Spleen (tissue), 11 donors: Measurements from ENCODE around the gene CDRT15. TPM values are rescaled to one million over a fixed set of nuclear protein-coding genes. Genes with fewer than 3 reads are reported as not detected.

Experiments
- DNase-seq: peaks from one replicate; pipeline ENCODE4 v3.0.0-alpha.2; 2020
- H3K27ac ChIP-seq, 8 donors: fragments of 200-600 bp; sonication (generic) in 7 of 8; 1 replicate in 4 of 8; 2 replicates in 4 of 8; pipeline versions ENCODE4 v1.5.0 to v1.8.0; 2016 to 2021; ENCODE audit warnings: inconsistent platforms in 4 of 8, mild to moderate bottlenecking in 4 of 8, moderate library complexity in 1 of 8
- H3K27me3 ChIP-seq, 7 donors: fragments of 200-600 bp; sonication (generic) in 6 of 7; replicated peaks in 1 of 7; 1 replicate in 4 of 7; 2 replicates in 3 of 7; pipeline versions ENCODE4 v1.5.0 to v1.8.0; 2016 to 2021; ENCODE audit warnings: inconsistent platforms in 3 of 7, mild to moderate bottlenecking in 1 of 7
- H3K36me3 ChIP-seq, 6 donors: fragments of 200-600 bp; sonication (generic) in 5 of 6; 1 replicate in 4 of 6; 2 replicates in 2 of 6; pipeline versions ENCODE4 v1.5.0 to v1.8.0; 2016 to 2021; ENCODE audit warnings: inconsistent platforms in 2 of 6
- H3K4me1 ChIP-seq, 6 donors: fragments of 200-600 bp; sonication (generic) in 5 of 6; 1 replicate in 3 of 6; 2 replicates in 3 of 6; pipeline versions ENCODE4 v1.5.0 to v1.8.0; 2016 to 2021; ENCODE audit warnings: inconsistent platforms in 3 of 6
- H3K4me3 ChIP-seq, 8 donors: fragments of 200-600 bp; sonication (generic) in 7 of 8; 1 replicate in 4 of 8; 2 replicates in 4 of 8; pipeline versions ENCODE4 v1.5.0 to v1.8.0; 2016 to 2021; ENCODE audit warnings: inconsistent platforms in 4 of 8, mild to moderate bottlenecking in 4 of 8, moderate library complexity in 2 of 8
- H3K9me3 ChIP-seq, 8 donors: fragments of 200-600 bp; sonication (generic) in 7 of 8; 1 replicate in 4 of 8; 2 replicates in 4 of 8; pipeline versions ENCODE4 v1.5.0 to v1.8.0; 2016 to 2021; ENCODE audit warnings: inconsistent platforms in 4 of 8
- POLR2A ChIP-seq, 3 donors: fragments of 450-650 bp; IDR thresholded peaks; one replicate each; pipeline ENCODE4 v1.5.1; 2017; ENCODE audit warnings: antibody characterized with exemption in 3 of 3, mild to moderate bottlenecking in 1 of 3
- POLR2AphosphoS5 ChIP-seq, 3 donors: sonication (generic); formaldehyde crosslinking; IDR thresholded peaks; one replicate each; pipeline ENCODE4 v1.5.1; 2017; ENCODE audit warnings: antibody characterized with exemption in 3 of 3
- WGBS, 5 donors: extraction: QIAGEN DNeasy Blood & Tissue Kit in 3 of 5; methylation state at CpG; one replicate each; pipeline versions ENCODE4 v1.1.5 to v1.1.7; 2013 to 2018; 5-methylcytosine and 5-hydroxymethylcytosine counted together
- intact Hi-C: fragments of 100-400 bp; cut with DNase I; formaldehyde crosslinking; loops from one replicate; pipeline ENCODE4 v1.15.0; 2023; ENCODE audit warnings: low total_unique reads
- polyA plus RNA-seq, 3 donors: library from polyadenylated mRNA; stranded (reverse); fragments of 200-250 nt; gene quantifications; one replicate each; pipeline ENCODE4 v1.2.1, GENCODE V29; 2013
- total RNA-seq, 7 donors: library from RNA; depleted of rRNA in 3 of 7; stranded (reverse); fragments of >200 nt in 3 of 7; fragmentation: NEBNext Ultra II Directional in 4 of 7; extraction: Animal tissue kit (Norgen Biotek cat#: 25700) in 4 of 7; gene quantifications; one replicate each; pipeline versions ENCODE4 v1.1.0 to v1.2.1, GENCODE V29; 2016 to 2021
- TF ChIP-seq, protein P1 (sequence below), 11 experiments: fragments of 200-600 bp in 7 of 11; fragments of 450-650 bp in 4 of 11; sonication (generic) in 4 of 11; IDR thresholded peaks in 8 of 11; conservative IDR thresholded peaks in 3 of 11; 1 replicate in 7 of 11; 2 replicates in 4 of 11; pipeline versions ENCODE4 v1.4.0 to v1.8.0; 2016 to 2021; ENCODE audit warnings: antibody characterized with exemption in 11 of 11, inconsistent platforms in 4 of 11, mild to moderate bottlenecking in 1 of 11
- donor health status: healthy with polysubstance abuse.
- donor health status: DM: no; HTN: no; CAD: no; lungs with moderate emphysema.
- donor health status: DM: no; HTN: no; CAD: no.
- donor health status: Bipolar disorder and iron deficiency.
- donor health status: healthy.
- donor health status: DM: no; HTN: no; CAD: no.
- donor health status: DM: yes; HTN: yes; CAD: no.

CDRT15 gene
- total and polyA plus RNA-seq, 10 donors: not detected

DNA sequence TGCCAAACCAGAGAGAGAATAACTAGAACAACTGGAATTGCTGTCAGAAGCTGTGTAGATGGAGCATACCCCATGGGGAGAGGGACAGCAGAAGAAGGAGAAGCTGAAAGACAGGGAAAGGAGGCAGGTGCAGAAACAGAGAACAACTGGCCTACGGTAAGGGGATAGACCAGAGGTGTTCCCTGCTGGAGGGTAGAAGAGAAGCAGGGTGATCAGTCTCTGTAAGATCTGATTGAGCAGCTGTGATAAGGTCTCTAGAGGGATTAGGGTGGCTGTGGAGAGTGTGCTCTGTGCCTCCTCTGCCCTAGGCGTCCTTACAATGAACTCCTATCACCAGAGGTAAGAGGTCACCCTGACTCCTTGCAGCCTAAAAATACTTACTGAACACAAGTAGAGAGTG lies 33.8 kb upstream of the CDRT15 start:
- Histone ChIP-seq H3K27ac (no peak overlapping the region), H3K36me3 (no peaks in the 10 kb centered on the region), H3K4me3 (no peak overlapping the region), H3K9me3 (peaks cover 0 to 13% (median 2%) of the 10 kb centered on the region in 8 donors), H3K4me1 (no peaks in the 10 kb centered on the region), H3K27me3 (no peaks in the 10 kb centered on the region)
- TF ChIP-seq, protein P1, sequence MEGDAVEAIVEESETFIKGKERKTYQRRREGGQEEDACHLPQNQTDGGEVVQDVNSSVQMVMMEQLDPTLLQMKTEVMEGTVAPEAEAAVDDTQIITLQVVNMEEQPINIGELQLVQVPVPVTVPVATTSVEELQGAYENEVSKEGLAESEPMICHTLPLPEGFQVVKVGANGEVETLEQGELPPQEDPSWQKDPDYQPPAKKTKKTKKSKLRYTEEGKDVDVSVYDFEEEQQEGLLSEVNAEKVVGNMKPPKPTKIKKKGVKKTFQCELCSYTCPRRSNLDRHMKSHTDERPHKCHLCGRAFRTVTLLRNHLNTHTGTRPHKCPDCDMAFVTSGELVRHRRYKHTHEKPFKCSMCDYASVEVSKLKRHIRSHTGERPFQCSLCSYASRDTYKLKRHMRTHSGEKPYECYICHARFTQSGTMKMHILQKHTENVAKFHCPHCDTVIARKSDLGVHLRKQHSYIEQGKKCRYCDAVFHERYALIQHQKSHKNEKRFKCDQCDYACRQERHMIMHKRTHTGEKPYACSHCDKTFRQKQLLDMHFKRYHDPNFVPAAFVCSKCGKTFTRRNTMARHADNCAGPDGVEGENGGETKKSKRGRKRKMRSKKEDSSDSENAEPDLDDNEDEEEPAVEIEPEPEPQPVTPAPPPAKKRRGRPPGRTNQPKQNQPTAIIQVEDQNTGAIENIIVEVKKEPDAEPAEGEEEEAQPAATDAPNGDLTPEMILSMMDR (IDR thresholded peaks at IDR 0.05 in 8 of 11, conservative IDR thresholded peaks at IDR 0.05 in 3 of 11): no peak
- no peak for TF ChIP-seq POLR2A (IDR thresholded peaks at IDR 0.05)
- TF ChIP-seq POLR2AphosphoS5 (IDR thresholded peaks at IDR 0.05): no peak
- no peak for DNase-seq
- intact Hi-C loops: no loop called here
- WGBS, 5 donors: 78 to 86% (median 85%) methylated on average over 2 of the region's 2 CpGs

DNA sequence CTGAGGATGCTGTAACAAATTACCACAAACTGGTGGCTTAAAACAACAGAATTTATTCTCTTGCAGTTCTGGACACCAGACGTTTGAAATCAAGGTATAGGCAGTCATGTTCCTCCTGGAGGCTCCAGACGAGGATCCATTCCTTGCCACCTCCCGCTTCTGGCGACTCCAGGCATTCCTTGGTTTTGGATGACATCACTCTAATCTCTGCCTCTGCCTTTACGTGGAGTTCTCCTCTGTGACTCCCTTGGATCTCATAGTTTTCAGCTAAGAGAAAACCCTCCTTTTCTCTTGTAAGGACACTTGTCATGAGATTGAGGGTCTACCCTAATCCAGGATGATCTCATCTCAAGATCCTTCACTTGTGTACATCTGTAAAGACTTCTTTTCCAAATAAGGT lies 32.8 kb upstream of the CDRT15 start:
- intact Hi-C loops: no loop called here
- DNase-seq: no peak
- WGBS, 5 donors: 64 to 92% (median 78%) methylated on average over 5 of the region's 5 CpGs

DNA sequence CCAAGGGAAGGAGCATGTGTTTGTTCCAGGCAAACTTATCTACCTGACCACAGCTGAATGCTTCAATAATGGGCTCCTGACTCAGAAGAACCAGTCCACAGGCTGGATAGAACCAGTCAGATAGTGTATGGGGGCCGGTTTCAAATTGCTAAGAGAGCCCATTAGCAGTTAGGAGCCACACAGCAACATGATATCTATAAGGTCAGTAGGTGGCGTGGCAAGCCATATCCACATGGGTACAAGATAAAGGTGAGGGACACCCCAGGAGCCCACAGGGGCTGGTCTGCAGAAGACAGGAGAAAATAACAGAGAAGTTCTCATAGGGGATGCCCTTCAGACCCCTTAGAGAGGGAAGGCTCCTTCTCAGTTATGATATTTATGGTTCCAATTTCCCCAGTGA lies 31.6 kb upstream of the CDRT15 start:
- Histone ChIP-seq H3K9me3 (no peaks in the 10 kb centered on the region), H3K36me3 (no peaks in the 10 kb centered on the region), H3K27ac (no peak overlapping the region), H3K27me3 (no peaks in the 10 kb centered on the region), H3K4me1 (no peaks in the 10 kb centered on the region), H3K4me3 (no peak overlapping the region)
- DNase-seq: no peak
- intact Hi-C loops: no loop called here
- WGBS, 5 donors: 71 to 89% (median 80%) methylated on average over 2 of the region's 2 CpGs
- TF ChIP-seq POLR2A (IDR thresholded peaks at IDR 0.05): no peak
- no peak for TF ChIP-seq POLR2AphosphoS5 (IDR thresholded peaks at IDR 0.05)
- TF ChIP-seq, protein P1 (IDR thresholded peaks at IDR 0.05 in 8 of 11, conservative IDR thresholded peaks at IDR 0.05 in 3 of 11): no peak

More for the DNA sequence above, 32.8 kb upstream of the CDRT15 start:
- Histone ChIP-seq H3K27me3 (no peaks in the 10 kb centered on the region), H3K27ac (no peak overlapping the region), H3K4me3 (no peak overlapping the region), H3K4me1 (no peaks in the 10 kb centered on the region), H3K36me3 (no peaks in the 10 kb centered on the region), H3K9me3 (peaks cover 0 to 6% (median 0%) of the 10 kb centered on the region in 8 donors)
- TF ChIP-seq, protein P1 (IDR thresholded peaks at IDR 0.05 in 8 of 11, conservative IDR thresholded peaks at IDR 0.05 in 3 of 11): no peak
- TF ChIP-seq POLR2AphosphoS5 (IDR thresholded peaks at IDR 0.05) (no peak), POLR2A (IDR thresholded peaks at IDR 0.05) (no peak)

DNA sequence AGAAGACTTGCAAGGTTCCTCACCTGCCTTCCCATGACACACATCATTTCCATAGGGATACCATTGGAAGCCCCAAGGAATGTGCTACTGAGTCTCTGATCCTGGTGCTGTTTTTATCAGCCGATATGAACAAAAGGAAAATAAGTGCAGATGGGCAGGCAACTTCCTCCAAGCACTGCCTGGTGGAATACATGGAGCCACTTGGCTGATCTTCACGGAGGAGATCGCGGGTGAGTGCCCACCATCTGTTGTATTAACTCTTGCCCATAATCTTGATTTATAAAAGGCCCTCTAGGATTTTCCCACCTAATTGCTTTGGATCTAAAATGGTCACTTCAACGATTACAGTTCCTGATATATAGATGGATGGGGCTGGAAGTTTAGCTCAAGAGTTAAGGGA lies 24.7 kb upstream of the CDRT15 start:
- WGBS, 5 donors: 83 to 93% (median 92%) methylated on average over 5 of the region's 5 CpGs
- H3K36me3 ChIP-seq: no peaks in the 10 kb centered on the region
- intact Hi-C loops: no loop called here

More for the DNA sequence above, 24.7 kb upstream of the CDRT15 start:
- no peak overlapping the region for H3K4me3 ChIP-seq
- no peak overlapping the region for H3K27ac ChIP-seq
- peaks cover 0 to 11% (median 5%) of the 10 kb centered on the region in 8 donors for H3K9me3 ChIP-seq
- H3K27me3 ChIP-seq: no peaks in the 10 kb centered on the region
- DNase-seq: no peak
- no peaks in the 10 kb centered on the region for H3K4me1 ChIP-seq
- TF ChIP-seq, protein P1 (IDR thresholded peaks at IDR 0.05 in 8 of 11, conservative IDR thresholded peaks at IDR 0.05 in 3 of 11): no peak
- no peak for TF ChIP-seq POLR2AphosphoS5 (IDR thresholded peaks at IDR 0.05)
